ENCODE measurements around the gene RNF115.
"Not testable (repeated sequence)": the region's sequence is repeated elsewhere in the genome, so short reads cannot be mapped to it uniquely, and the experiment has no call there.

RNF115 gene

DNA sequence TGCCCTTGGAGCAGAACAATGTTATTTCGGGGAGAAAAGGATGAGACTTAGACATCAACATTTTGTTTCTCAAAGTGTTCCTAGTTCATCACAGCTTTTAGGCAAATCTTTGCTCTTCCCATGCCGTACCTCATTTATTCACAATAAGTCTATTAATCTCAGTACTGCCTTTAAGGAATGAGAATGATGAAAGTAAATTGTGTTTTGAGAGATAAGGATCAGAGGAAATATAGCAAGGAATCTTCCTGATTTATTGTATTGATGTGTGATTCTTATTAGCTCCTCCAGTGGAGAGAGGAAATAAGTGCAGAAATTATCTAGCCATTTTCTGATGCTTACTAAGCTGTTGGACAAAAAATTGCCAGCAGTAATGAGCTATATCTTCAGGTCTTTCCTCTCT is 2.1 kb upstream of the RNF115 start:
- Histone ChIP-seq H3K4me3 (no peak overlapping the region), H3K27ac (no peak overlapping the region), H3K36me3 (peaks cover 46 to 56% (median 48%) of the 10 kb centered on the region in 3 donors), H3K9me3 (no peaks in the 10 kb centered on the region), H3K4me1 (peaks cover 0 to 17% (median 12%) of the 10 kb centered on the region in 4 donors), H3K27me3 (no peaks in the 10 kb centered on the region)
- intact Hi-C loops (cut with DNase I; ENCODE audit: low total_unique reads): no loop called here
- TF ChIP-seq, protein P1, sequence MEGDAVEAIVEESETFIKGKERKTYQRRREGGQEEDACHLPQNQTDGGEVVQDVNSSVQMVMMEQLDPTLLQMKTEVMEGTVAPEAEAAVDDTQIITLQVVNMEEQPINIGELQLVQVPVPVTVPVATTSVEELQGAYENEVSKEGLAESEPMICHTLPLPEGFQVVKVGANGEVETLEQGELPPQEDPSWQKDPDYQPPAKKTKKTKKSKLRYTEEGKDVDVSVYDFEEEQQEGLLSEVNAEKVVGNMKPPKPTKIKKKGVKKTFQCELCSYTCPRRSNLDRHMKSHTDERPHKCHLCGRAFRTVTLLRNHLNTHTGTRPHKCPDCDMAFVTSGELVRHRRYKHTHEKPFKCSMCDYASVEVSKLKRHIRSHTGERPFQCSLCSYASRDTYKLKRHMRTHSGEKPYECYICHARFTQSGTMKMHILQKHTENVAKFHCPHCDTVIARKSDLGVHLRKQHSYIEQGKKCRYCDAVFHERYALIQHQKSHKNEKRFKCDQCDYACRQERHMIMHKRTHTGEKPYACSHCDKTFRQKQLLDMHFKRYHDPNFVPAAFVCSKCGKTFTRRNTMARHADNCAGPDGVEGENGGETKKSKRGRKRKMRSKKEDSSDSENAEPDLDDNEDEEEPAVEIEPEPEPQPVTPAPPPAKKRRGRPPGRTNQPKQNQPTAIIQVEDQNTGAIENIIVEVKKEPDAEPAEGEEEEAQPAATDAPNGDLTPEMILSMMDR (IDR thresholded peaks at IDR 0.05): no peak
- no peak for DNase-seq

DNA sequence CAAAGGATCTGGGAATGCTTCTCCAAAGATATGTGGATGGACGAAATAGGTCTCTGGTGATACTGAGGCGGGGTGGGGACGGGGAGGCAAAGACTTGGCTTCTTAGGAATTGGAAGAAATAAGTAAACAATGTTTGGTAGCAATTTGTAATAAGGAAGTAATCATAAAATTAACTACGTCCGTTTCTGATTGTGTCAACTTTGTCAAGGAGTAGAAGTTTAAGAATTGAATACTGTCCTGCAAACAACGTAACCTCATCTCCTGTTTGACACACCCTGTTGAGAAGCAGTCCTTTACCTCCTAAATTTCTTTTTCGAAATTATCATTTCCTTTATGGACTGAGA is 576 bp upstream of the RNF115 start:
- DNase-seq: no peak
- peak overlapping the region; percentile 84 to 88 for H3K27ac ChIP-seq
- peaks cover 31 to 40% (median 33%) of the 10 kb centered on the region in 3 donors for H3K36me3 ChIP-seq
- TF ChIP-seq, protein P1 (IDR thresholded peaks at IDR 0.05): no peak
- H3K27me3 ChIP-seq: no peaks in the 10 kb centered on the region
- intact Hi-C loops (cut with DNase I; ENCODE audit: low total_unique reads): no loop called here
- peaks cover 0 to 17% (median 12%) of the 10 kb centered on the region in 4 donors for H3K4me1 ChIP-seq
- H3K9me3 ChIP-seq: no peaks in the 10 kb centered on the region
- H3K4me3 ChIP-seq: peak overlapping the region; percentile 65 to 88

DNA sequence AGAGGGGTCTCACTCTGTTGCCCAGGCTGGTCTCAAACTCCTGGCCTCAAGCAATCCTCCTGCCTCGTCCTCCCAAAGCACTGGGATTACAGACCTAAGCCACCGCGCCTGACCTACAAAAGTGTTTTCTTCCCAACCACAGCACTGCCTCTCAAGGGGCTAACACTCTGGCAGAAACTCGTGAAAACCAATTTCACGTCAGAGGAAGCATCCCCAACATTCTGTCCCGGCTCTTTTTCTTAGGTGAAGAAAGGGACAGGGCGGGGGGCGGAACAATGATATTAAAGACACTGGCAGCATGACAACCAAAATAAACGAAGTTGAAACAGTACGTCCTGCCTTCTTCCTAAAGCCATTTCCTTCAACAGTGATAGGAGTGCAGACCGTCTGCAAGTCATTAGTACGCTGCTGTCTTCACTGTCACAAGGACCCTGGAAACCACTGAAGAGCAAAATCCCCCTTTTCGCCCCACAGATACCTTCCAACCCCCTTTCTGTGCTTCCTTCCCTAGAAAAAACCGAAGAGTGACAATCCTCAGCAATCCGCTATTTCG is 1.0 kb downstream of the RNF115 start:
- Histone ChIP-seq H3K4me3 (peak overlapping the region; percentile 65 to 88), H3K27ac (peak overlapping the region in 1 of 2 donors; percentile 84), H3K4me1 (peaks cover 0 to 17% (median 12%) of the 10 kb centered on the region in 4 donors), H3K36me3 (peaks cover 16 to 24% (median 17%) of the 10 kb centered on the region in 3 donors)
- intact Hi-C loops (cut with DNase I; ENCODE audit: low total_unique reads); H3K9me3 ChIP-seq; H3K27me3 ChIP-seq; DNase-seq: not testable (repeated sequence)

DNA sequence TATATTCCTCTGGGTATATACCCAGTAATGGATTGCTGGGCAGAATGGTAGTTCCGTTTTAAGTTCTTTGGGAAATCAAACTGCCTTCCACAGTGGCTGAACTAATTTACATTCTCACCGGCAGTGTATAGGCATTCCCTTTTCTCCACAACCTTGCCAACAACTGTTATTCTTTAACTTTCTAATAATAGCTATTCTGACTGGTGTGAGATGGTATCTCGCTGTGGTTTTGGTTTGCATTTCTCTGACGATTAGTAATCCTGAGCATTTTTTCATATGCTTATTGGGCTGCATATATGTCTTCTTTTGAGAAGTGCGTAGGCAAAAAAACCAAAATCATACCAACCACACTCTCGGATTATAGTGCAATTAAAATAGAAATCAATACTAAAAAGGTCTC is 5.8 kb downstream of the RNF115 start:
- DNase-seq; H3K9me3 ChIP-seq; H3K36me3 ChIP-seq; intact Hi-C loops (cut with DNase I; ENCODE audit: low total_unique reads); H3K27me3 ChIP-seq; H3K27ac ChIP-seq; H3K4me3 ChIP-seq; H3K4me1 ChIP-seq: not testable (repeated sequence)

DNA sequence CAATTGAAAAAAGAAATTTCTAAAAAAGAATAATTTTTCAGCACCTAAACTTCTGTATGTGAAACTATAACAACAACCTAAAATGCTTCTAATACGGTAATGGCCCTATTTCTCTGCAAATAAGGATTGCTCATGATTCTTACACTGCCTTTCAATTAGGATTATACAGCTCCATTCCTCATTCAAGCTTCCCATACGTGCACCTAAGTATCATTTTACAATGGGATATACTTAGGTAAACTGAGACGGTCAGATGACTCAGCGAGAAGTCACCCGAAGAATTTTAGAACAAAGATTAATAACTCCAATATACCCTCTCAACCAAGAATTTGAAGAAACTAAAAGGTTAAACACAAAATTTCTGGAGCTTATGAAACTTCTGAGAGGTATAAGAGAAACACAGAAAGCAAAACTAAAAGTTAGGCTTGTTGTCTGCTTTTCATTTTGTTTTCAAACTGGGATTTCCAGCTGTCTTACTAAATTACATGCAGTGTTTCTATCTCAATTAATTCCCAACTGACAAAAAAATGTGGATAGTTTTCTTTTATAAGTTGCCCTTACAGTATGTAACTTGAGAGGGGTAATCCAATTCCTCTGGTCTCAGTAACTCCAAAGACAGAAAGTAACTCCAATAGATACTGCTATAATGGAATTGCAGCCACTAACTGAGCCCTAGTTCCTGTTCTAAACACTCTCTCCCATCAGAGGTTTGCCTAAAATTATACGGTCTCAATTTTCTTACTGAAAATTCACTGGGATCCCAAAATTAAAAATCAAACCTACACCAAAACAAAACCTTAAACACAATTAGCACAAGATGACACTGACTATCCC is 10.7 kb downstream of the RNF115 start:
- intact Hi-C loops (cut with DNase I; ENCODE audit: low total_unique reads); H3K9me3 ChIP-seq; H3K4me3 ChIP-seq; H3K27ac ChIP-seq; H3K27me3 ChIP-seq; H3K4me1 ChIP-seq; DNase-seq; H3K36me3 ChIP-seq: not testable (repeated sequence)

DNA sequence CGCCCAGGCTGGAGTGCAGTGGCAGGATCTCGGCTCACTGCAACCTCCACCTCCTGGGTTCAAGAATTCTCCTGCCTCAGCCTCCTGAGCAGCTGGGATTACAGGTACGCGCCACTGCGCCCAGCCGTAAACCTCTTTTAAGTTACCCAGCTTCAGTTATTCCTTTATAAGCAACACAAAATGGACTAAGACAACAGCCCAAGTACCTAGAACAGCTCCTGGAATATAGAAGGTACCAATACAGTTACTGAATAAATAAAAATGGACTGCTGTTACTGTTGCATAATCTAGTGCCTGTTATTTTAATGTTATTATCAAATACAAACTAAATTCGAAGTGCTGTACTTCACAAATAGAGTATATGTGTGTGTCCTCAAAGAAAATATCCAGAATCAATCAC is 17.1 kb downstream of the RNF115 start:
- no peak overlapping the region for H3K4me3 ChIP-seq
- TF ChIP-seq, protein P1 (IDR thresholded peaks at IDR 0.05): no peak
- intact Hi-C loops (cut with DNase I; ENCODE audit: low total_unique reads): no loop called here
- no peaks in the 10 kb centered on the region for H3K36me3 ChIP-seq
- no peaks in the 10 kb centered on the region for H3K27me3 ChIP-seq
- H3K27ac ChIP-seq: no peak overlapping the region
- DNase-seq: no peak
- peaks cover 0 to 43% (median 8%) of the 10 kb centered on the region in 4 donors for H3K4me1 ChIP-seq
- H3K9me3 ChIP-seq: no peaks in the 10 kb centered on the region

DNA sequence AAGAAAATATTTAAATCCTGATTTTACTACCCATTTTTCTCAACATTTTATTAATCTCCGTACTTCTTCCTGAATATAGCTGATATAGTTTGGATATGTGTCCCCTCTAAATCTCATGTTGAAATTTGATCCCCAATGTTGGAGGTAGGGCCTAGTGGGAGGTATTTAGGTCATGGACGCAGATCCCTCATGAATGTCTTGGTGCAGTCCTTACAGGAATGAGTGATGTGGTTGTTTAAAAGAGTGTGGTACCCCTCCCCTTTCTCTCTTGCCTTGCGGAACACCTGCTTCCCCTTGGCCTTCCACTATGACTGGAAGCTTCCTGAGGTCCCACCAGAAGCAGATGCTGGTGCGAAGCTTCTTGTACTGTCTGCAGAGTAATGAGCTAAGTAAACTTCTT is 17.5 kb downstream of the RNF115 start:
- H3K36me3 ChIP-seq: no peaks in the 10 kb centered on the region
- H3K9me3 ChIP-seq: no peaks in the 10 kb centered on the region
- intact Hi-C loops (cut with DNase I; ENCODE audit: low total_unique reads): no loop called here
- TF ChIP-seq, protein P1 (IDR thresholded peaks at IDR 0.05): no peak
- no peak for DNase-seq
- no peak overlapping the region for H3K4me3 ChIP-seq
- peaks cover 0 to 43% (median 8%) of the 10 kb centered on the region in 4 donors for H3K4me1 ChIP-seq
- no peaks in the 10 kb centered on the region for H3K27me3 ChIP-seq
- H3K27ac ChIP-seq: no peak overlapping the region

Measured in tibial artery (tissue), 4 donors.